HG02852 (cell line): ENCODE results near the gene LRRC10.
"Not testable (repeated sequence)": the region's sequence is repeated elsewhere in the genome, so short reads cannot be mapped to it uniquely, and the experiment has no call there.

Source experiments
- ATAC-seq: cut with Tn5 transposase; IDR thresholded peaks from one replicate; pipeline ENCODE4 v1.9.1; 2021; ENCODE audit warnings: mild to moderate bottlenecking, moderate library complexity; ENCODE audit not compliant: unreplicated experiment

Gene LRRC10

GRCh38 chr12:69620077-69620476, 9.4 kb upstream of the LRRC10 start:
- ATAC-seq = no peak

- no peak for ATAC-seq
Observed at GRCh38 chr12:69619050-69619449, 8.3 kb upstream of the LRRC10 start.

GRCh38 chr12:69616025-69616424, 5.3 kb upstream of the LRRC10 start:
- ATAC-seq = no peak

GRCh38 chr12:69613351-69613750, 2.6 kb upstream of the LRRC10 start:
- no peak for ATAC-seq

- no peak for ATAC-seq
Observed at GRCh38 chr12:69610126-69610525, 581 bp downstream of the LRRC10 start.

- ATAC-seq = no peak
Observed at GRCh38 chr12:69608114-69608513, 2.6 kb downstream of the LRRC10 start.

- ATAC-seq = not testable (repeated sequence)
Observed at GRCh38 chr12:69604275-69604674, 6.4 kb downstream of the LRRC10 start.

GRCh38 chr12:69603556-69603955, 7.2 kb downstream of the LRRC10 start:
- not testable (repeated sequence) for ATAC-seq

- no peak for ATAC-seq
Observed at GRCh38 chr12:69602954-69603353, 7.8 kb downstream of the LRRC10 start.

- no peak for ATAC-seq
Observed at GRCh38 chr12:69601962-69602685, 8.6 kb downstream of the LRRC10 start.

GRCh38 chr12:69600804-69601203, 9.9 kb downstream of the LRRC10 start:
- ATAC-seq = no peak

- ATAC-seq = no peak
Observed at GRCh38 chr12:69598174-69598753, 12.4 kb downstream of the LRRC10 start.

- ATAC-seq = no peak
Observed at GRCh38 chr12:69595689-69596088, 15.0 kb downstream of the LRRC10 start.

GRCh38 chr12:69589082-69589481, 21.6 kb downstream of the LRRC10 start:
- no peak for ATAC-seq

- no peak for ATAC-seq
Observed at GRCh38 chr12:69588527-69588926, 22.2 kb downstream of the LRRC10 start.

GRCh38 chr12:69585189-69586062, 25.3 kb downstream of the LRRC10 start, which contains the start of gene CCT2:
Gene CCT2, plus strand, starts transcription at chr12:69585459. Its CDS starts 63 bp downstream, at chr12:69585522.
- peak; percentile 96 for ATAC-seq

- no peak for ATAC-seq
Observed at GRCh38 chr12:69583203-69583602, 27.5 kb downstream of the LRRC10 start.

- no peak for ATAC-seq
Observed at GRCh38 chr12:69580074-69580473, 30.6 kb downstream of the LRRC10 start.

- no peak for ATAC-seq
Observed at GRCh38 chr12:69579029-69579428, 31.7 kb downstream of the LRRC10 start.

GRCh38 chr12:69578283-69578682, 32.4 kb downstream of the LRRC10 start:
- no peak for ATAC-seq

- no peak for ATAC-seq
Observed at GRCh38 chr12:69575346-69575745, 35.4 kb downstream of the LRRC10 start.
